Heart left ventricle (tissue), 13 donors: ENCODE data around the gene NXPH3.

Experiments
- POLR2A ChIP-seq, 2 donors: fragments of 450-650 bp; IDR thresholded peaks; one replicate each; pipeline ENCODE4 v1.6.1; 2017; ENCODE audit warnings: antibody characterized with exemption in 2 of 2, mild to moderate bottlenecking in 2 of 2, moderate library complexity in 2 of 2
- TF ChIP-seq, protein P1 (sequence below), 12 donors: fragments of 200-600 bp; sonication (generic) in 4 of 12; IDR thresholded peaks; one replicate each; pipeline versions ENCODE4 v1.5.0 to v1.8.0; 2018 to 2022; ENCODE audit warnings: antibody characterized with exemption in 12 of 12, mild to moderate bottlenecking in 5 of 12
- donor health status: ischemic (EF 13 %, LVEDD 7.1; RV severe dilation, severe dysfunction).
- donor health status: DM: no; HTN: yes; CAD: no.
- donor health status: DM: no; HTN: no; CAD: no.
- donor health status: ischemic (EF 25% LVEDD 6.9; RV normal size, moderate dysfunction).
- donor health status: ischemic (EF 25% LVEDD 5.7; RV mildly dilated, moderate dysfunction).
- donor health status: ischemic (EF 35%, LVEDD 5.7; RV mildly dilated, moderate dysfunction).
- donor health status: nonischemic (EF 11% LVEDD 7.7; RV severe dilation, severe dysfunction).
- donor health status: DM: yes; HTN: yes; CAD: no.
- donor health status: PGD.
- donor health status: ischemic (EF 29% LVEDD 5.4; RV normal size, mild dysfunction).
- donor health status: nonischemic (EF 23%, LVEDD 6.1; RV moderate dilation, normal function).

DNA sequence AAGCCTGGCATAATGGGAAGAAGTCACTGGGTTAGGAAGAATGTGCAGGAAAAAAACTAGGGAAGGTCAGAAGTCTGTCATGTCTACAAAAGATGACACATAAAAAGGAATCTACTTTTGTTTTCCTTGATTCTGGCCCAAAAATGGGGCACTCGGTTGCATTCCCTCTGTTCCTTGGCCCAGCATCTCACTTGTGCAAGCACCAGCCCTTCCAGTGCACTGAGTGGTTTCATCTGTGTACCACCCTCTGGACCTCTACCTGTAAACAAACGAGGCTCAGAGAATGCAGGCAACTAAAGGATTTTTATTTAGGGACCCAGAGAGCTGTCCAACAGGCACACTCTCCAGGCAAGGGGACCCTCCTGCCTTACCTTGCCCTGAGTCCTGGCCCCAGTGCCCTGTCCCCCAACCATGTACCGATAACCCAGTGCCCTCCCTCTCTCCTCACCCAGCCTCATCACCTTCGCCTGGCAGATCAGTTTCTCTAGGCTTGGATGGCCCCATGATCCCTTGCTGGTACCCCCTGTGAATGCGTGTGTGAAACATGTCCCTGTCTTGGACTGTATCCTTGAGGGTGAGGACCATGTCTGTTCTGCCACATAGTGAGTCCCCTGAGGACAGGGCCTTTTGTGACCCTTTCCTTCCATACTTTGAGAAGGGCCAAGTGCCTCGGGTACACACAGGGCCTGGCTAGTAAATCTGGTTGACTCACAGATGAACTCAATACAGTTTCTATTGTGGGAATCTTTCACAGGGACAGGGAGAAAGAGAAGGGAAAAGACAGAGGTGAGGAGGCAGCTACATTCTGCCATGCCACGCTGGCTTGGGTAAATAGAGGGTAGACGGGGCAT, 13.3 kb downstream of the NXPH3 start:
- TF ChIP-seq, protein P1, sequence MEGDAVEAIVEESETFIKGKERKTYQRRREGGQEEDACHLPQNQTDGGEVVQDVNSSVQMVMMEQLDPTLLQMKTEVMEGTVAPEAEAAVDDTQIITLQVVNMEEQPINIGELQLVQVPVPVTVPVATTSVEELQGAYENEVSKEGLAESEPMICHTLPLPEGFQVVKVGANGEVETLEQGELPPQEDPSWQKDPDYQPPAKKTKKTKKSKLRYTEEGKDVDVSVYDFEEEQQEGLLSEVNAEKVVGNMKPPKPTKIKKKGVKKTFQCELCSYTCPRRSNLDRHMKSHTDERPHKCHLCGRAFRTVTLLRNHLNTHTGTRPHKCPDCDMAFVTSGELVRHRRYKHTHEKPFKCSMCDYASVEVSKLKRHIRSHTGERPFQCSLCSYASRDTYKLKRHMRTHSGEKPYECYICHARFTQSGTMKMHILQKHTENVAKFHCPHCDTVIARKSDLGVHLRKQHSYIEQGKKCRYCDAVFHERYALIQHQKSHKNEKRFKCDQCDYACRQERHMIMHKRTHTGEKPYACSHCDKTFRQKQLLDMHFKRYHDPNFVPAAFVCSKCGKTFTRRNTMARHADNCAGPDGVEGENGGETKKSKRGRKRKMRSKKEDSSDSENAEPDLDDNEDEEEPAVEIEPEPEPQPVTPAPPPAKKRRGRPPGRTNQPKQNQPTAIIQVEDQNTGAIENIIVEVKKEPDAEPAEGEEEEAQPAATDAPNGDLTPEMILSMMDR (IDR thresholded peaks at IDR 0.05): no peak
- no peak for TF ChIP-seq POLR2A (IDR thresholded peaks at IDR 0.05)
